Dermis blood vessel endothelial cell (primary cell): Measurements from ENCODE around the gene PRRT1. TPM values are rescaled to one million over a fixed set of nuclear protein-coding genes. Genes with fewer than 3 reads are reported as not detected.
A peak's percentile ranks its signal among the peaks of the same experiment; 100 is the strongest.
"Not testable (repeated sequence)": the region's sequence is repeated elsewhere in the genome, so short reads cannot be mapped to it uniquely, and the experiment has no call there.

Source experiments
- DNase-seq: peaks from one replicate; pipeline ENCODE4 v3.0.0; 2010
- total RNA-seq: library from RNA; depleted of rRNA; stranded (reverse); fragments of >200 nt; gene quantifications from 2 replicates; pipeline ENCODE4 v1.2.3, GENCODE V29; 2014

PRRT1 gene
- total RNA-seq, 1 donor from 2014 or later = not detected

DNA sequence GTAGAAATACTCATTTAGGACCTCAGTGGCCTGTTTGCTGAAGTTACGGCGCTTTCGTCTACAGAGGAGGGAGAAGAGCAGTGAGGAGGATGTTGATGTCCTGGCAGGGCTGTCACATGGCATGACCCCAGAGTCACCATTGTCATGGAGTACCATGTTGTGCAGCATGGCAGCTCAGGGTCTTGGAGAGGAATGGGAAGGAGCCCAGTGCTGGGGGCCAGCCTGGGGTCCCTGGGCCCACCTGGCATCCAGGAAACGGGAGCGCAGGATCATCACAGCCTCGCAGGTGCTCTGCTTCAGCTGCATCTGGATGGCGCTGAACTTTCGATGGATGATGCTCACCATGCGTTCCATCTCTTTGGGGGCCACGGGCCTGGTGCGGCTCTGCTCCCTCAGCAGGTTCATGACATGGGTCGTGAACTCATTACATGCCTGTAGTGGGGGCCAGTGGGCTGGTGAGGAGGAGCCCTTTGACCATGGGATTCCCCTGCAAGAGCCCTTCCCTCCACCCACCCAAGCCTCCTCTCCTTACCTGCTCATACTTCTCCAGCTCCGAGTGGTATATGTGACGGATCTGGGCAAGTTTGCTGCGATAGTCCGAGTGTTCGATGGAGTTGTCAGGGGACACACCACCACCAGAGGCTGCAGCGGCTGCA lies 36.1 kb upstream of the PRRT1 start:
- not testable (repeated sequence) for DNase-seq

- peak; percentile 76 for DNase-seq
Observed at GRCh38 chr6:32187009-32187709, 35.4 kb upstream of the PRRT1 start.

DNA sequence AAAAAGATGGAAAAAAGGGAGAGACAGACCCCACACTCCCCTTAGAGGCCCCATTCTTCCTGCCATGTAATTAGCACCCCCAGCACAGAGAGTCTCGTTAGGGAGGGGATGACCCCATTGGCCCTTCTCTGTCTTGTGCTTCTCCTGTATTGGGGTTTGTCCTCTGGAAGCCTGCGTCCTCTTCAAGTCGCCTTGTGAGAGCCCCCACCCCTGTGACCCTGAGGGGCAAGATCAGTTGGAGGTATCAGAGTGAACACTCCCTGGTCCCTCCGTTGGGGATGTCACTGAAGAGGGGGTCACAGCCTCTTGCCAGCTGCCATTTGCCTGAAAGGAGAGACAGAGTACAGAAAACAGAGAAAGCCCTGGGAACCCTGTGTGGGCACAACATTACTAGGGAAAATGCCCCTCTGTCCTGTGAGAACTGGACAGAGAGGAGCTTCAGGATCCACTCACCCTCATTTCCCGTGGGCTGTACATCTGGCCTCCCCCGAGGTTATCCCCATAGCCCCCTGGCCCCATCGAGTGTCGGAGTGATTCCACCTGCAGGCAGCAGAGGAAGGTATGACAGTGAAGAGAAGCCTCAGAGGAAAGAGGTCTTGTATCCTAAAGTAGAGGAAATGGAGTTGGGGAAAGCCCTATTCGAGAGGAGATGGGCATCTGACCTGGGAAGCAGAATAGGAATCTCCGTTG lies 34.6 kb upstream of the PRRT1 start:
- not testable (repeated sequence) for DNase-seq

GRCh38 chr6:32185681-32186131 lies 34.0 kb upstream of the PRRT1 start:
- peak; percentile 88 for DNase-seq

DNA sequence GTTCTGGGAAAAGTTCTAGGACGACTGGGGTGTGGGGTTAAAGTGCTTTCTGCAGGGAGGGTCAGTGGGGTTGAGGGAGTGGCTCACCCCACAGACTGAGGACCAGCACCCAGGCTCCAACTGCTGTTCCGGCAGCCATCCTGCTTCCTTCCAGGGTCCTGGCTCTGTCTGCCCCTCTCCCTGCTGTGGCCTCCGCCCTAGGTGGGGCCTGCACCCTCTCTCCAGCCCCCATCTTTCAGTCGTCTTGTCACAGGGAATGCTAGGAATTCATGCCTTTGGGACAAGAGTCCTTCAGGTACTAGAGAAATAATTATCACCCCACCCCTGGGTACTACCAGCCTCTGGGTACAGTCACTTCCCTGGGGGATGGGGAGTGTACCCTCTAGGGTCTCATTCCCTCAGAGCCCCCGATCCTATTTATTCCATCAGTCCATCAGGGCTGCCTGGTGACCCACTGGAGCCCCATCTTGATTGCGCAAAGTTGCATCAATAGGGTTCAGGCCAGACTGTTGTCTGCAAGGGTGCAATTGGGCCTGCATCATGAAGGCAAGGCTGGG lies 32.4 kb upstream of the PRRT1 start, which contains the start of gene AGER:
TSS of gene AGER (minus strand) at position 170 of the 557 bp plus-strand sequence. CDS start at position 139, 31 bp downstream.
- no peak for DNase-seq

- DNase-seq = no peak
Observed at GRCh38 chr6:32183483-32184083, 31.8 kb upstream of the PRRT1 start.

GRCh38 chr6:32183030-32183429 lies 31.3 kb upstream of the PRRT1 start:
- DNase-seq = no peak

GRCh38 chr6:32182555-32182981 lies 30.8 kb upstream of the PRRT1 start:
- no peak for DNase-seq

DNA sequence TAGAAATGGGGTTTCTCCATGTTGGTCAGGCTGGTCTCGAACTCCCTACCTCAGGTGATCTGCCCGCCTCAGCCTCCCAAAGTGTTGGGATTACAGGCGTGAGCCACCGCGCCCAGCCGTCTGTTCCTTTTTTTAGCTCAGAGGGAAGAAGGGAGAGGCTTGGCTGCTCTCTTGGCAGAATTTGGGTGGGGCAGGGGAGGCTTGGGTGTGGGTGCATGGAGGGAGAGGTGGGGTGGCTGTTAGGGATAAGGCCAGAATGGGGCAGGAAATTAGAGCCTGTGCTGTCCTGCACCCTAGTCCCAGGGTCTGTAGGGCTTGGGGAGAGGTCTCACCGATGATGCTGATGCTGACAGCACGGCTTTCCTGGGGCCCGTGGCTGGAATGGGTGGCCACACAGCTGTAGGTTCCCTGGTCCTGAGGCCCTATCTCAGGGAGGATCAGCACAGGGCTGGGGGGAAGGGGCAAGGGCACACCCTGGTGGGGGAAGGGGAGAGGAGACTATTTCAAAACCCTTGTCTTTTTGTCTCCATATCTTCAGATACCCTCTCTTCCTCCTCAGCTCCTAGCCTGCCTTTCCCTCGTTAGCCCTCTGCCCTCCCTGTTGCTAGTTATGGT lies 30.3 kb upstream of the PRRT1 start:
- DNase-seq = no peak

GRCh38 chr6:32181148-32181702 lies 29.5 kb upstream of the PRRT1 start:
- DNase-seq = no peak

GRCh38 chr6:32179766-32180405 lies 28.1 kb upstream of the PRRT1 start:
- no peak for DNase-seq

DNA sequence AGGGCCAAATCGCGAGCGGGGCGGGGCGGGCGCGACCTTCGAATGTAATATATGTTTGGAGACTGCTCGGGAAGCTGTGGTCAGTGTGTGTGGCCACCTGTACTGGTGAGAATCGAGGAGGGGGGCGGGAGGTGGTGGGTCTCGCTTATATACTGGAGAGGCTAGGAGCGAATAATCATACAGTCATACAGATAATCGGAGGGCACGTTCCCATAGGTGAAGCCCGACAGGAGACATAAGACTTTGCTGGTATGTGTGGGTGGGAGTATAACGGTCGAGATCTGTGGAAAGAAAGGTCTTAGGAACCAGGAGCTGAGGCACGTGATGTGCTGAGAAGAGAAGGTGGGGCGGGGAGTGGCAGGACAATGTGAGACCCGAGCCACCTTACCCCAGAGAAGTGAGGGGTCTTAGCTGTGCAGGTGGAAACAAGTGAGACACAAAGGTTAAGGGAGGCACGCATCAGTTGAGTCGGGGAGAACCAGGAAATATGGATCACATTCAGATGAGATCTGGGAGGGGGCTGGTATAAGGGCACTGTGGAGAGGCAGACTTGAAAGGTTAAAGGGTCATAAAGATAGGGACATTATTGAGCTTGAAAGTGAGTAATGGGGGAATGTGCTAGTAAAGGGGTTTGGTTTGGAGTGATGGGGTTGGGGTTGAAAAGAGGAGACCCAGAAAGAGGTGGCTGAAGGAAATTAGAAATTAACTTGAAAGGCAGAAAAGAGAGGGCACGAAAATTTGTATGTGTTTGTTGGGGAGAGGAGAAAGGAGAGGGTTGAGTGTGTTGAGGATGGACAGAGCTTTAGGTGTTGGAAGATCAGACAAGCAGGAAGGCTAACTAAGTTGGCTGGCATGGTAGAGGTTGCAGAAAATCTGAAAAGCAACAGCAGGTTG lies 27.1 kb upstream of the PRRT1 start:
- peak; percentile 41 for DNase-seq

- peak; percentile 100 for DNase-seq
Observed at GRCh38 chr6:32177788-32178546, 26.2 kb upstream of the PRRT1 start, which contains the start of gene RNF5. Gene RNF5 (plus strand): TSS chr6:32178405. CDS start chr6:32178512, 107 bp downstream.

- peak; percentile 79 for DNase-seq
Observed at GRCh38 chr6:32177183-32177787, 25.5 kb upstream of the PRRT1 start.

GRCh38 chr6:32176476-32177182 lies 24.9 kb upstream of the PRRT1 start:
- DNase-seq = no peak

DNA sequence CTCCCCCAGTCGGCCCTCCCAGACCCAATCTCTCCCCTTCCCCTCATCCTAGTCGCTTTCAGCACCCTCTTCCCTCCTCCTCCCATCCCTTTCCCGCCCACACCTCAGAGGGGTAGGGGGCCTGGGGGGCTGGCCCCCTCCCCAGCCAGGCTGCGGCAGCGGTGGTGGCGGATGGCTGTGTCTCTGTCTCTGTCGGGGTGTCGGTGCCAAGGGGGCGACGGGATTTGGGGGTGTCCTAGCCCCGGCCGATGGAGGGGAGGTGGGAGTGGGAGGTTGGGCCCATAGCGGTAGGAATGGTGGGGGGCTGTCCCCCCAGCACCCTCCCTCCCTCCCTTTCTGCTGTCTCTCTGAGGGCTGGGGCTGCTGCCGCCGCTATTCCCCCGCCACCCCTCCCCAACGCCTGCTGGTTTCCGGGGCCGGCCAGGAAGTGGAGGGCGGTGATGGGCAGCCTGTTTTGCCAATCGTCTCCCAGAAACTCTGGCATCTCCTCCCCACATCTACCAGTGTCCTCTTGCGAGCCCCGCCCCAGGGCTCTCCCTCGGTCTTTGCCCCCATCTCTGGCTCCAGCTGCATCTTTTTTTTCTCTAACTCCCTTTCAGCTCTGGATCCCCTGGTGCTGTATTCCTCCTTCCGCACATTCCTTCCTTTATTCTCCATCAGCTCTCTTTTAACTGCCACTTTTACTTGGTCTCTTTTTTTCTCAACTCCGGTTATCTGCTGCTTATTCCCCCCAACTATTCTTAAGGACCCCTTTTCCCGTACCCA lies 24.2 kb upstream of the PRRT1 start, which contains the start of gene AGPAT1:
TSS of gene AGPAT1 (minus strand) at position 374 of the 765 bp plus-strand sequence. CDS start 4,588 bp downstream, outside the sequence.
- DNase-seq = peak; percentile 97

DNA sequence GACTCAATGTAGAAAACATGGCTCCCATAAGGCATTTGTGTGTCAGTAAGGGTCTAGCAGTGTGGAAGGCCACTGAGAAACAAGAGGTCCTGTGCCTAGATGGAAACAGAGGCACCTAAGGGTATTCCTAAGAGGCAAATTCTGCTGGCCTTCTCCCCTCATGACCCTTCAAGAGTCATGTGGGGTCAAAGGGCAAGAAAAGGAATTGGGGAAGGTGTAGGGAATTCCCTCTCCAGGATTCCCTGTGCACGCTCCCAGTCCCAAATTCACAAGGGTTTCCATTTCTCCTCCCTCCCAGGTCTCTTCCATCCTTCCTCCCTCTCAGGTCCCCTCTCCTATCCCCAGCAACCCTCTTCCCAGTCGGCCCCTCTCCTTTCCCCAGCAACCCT lies 23.6 kb upstream of the PRRT1 start:
- no peak for DNase-seq
